PC-9 (cell line): ENCODE data around the gene NXNL1. TPM values are rescaled to one million over a fixed set of nuclear protein-coding genes. Genes with fewer than 3 reads are reported as not detected.

Source experiments
- BruUV-seq: library from RNA; stranded (reverse); fragments of 400-500 nt; replicated peaks from 2 replicates; lab custom pipeline; 2021; lab: Mats Ljungman, UMichigan
- CTCF ChIA-PET: fragments of 300-600 bp; sonication (Branson Sonifier 250); formaldehyde crosslinking; loops from one replicate; lab custom pipeline; 2022; ENCODE audit warnings: antibody characterized with exemption; lab: Charles Lee
- POLR2A ChIA-PET: fragments of 300-600 bp; sonication (Branson Sonifier 250); formaldehyde crosslinking; loops from one replicate; lab custom pipeline; 2022; ENCODE audit warnings: antibody characterized with exemption; ENCODE audit not compliant: unreplicated experiment; lab: Charles Lee
- DNase-seq, 2 experiments: peaks; one replicate each; pipeline versions ENCODE4 v3.0.0 to v3.0.0-alpha.2; 2015 to 2022; ENCODE audit warnings: mixed read lengths in 1 of 2
- H2AFZ ChIP-seq: fragments of 200-600 bp; sonication (generic); 2 replicates; pipeline ENCODE4 v1.8.1; 2017; ENCODE audit warnings: antibody characterized with exemption
- H3F3A ChIP-seq: fragments of 200-600 bp; sonication (generic); 2 replicates; pipeline ENCODE4 v1.8.1; 2017; ENCODE audit warnings: antibody characterized with exemption, mild to moderate bottlenecking, low read depth; ENCODE audit not compliant: insufficient read depth
- H3K27ac ChIP-seq: fragments of 200-600 bp; sonication (generic); 2 replicates; pipeline ENCODE4 v1.6.1; 2016; ENCODE audit warnings: mixed run types
- H3K27me3 ChIP-seq: fragments of 200-600 bp; sonication (generic); 2 replicates; pipeline ENCODE4 v1.6.1; 2016; ENCODE audit warnings: low read depth, mixed run types; ENCODE audit not compliant: insufficient read depth
- H3K36me3 ChIP-seq: fragments of 200-600 bp; sonication (generic); 2 replicates; pipeline ENCODE4 v1.6.1; 2016; ENCODE audit warnings: low read depth, mixed run types
- H3K4me1 ChIP-seq: fragments of 200-600 bp; sonication (generic); replicated peaks from 2 replicates; pipeline ENCODE4 v1.6.1; 2016; ENCODE audit warnings: mixed run types; ENCODE audit not compliant: insufficient read depth
- H3K4me2 ChIP-seq: fragments of 200-600 bp; sonication (generic); 2 replicates; pipeline ENCODE4 v1.6.1; 2017; ENCODE audit warnings: mixed run types
- H3K4me3 ChIP-seq: fragments of 200-600 bp; sonication (generic); 2 replicates; pipeline ENCODE4 v1.6.1; 2016; ENCODE audit warnings: mixed run types
- H3K79me2 ChIP-seq: fragments of 200-600 bp; sonication (generic); 2 replicates; pipeline ENCODE4 v1.6.1; 2017; ENCODE audit warnings: low read depth, mixed run types
- H3K9me2 ChIP-seq: fragments of 200-600 bp; sonication (generic); 2 replicates; pipeline ENCODE4 v1.8.1; 2017; ENCODE audit warnings: mild to moderate bottlenecking; ENCODE audit not compliant: insufficient read depth
- H3K9me3 ChIP-seq: fragments of 200-600 bp; sonication (generic); 2 replicates; pipeline ENCODE4 v1.8.1; 2016; ENCODE audit warnings: low read depth; ENCODE audit not compliant: insufficient read depth
- H4K20me1 ChIP-seq: fragments of 200-600 bp; sonication (generic); 2 replicates; pipeline ENCODE4 v1.8.1; 2017; ENCODE audit not compliant: insufficient read depth
- CTCF ChIP-seq: fragments of 200-600 bp; sonication (generic); conservative IDR thresholded peaks from 2 replicates; pipeline ENCODE4 v1.6.1; 2017; ENCODE audit warnings: mixed run types, antibody characterized with exemption, mild to moderate bottlenecking, moderate library complexity
- EZH2 ChIP-seq: fragments of 200-600 bp; sonication (generic); IDR thresholded peaks from 2 replicates; pipeline ENCODE4 v1.8.0; 2017; ENCODE audit warnings: antibody characterized with exemption, low read depth
- intact Hi-C: fragments of 100-400 bp; cut with micrococcal nuclease; formaldehyde crosslinking; loops from one replicate; pipeline ENCODE4 v1.10.0; 2022; ENCODE audit not compliant: unreplicated experiment
- total RNA-seq: library from RNA; stranded (reverse); gene quantifications from 2 replicates; pipeline ENCODE4 v1.2.3, GENCODE V29; 2021

The NXNL1 gene
- total RNA-seq, 1 experiment from 2014 or later = not detected

- Histone ChIP-seq H3K9me3 (no peaks in the 10 kb centered on the region), H3K4me1 (no peaks in the 10 kb centered on the region), H3K27me3 (no peaks in the 10 kb centered on the region), H2AFZ (no peak overlapping the region), H3K4me2 (no peak overlapping the region), H3F3A (no peaks in the 10 kb centered on the region; the same call in 1 of the 2 replicates), H3K27ac (no peak overlapping the region), H3K9me2 (no peaks in the 10 kb centered on the region), H3K79me2 (no peaks in the 10 kb centered on the region), H3K4me3 (no peak overlapping the region), H4K20me1 (no peaks in the 10 kb centered on the region), H3K36me3 (no peaks in the 10 kb centered on the region)
- BruUV-seq = no TSS peak
- intact Hi-C loops = no loop called here
- ChIA-PET CTCF (no interaction called here), POLR2A (no interaction called here)
- DNase-seq = no peak
- no peak for TF ChIP-seq EZH2
- no peak for TF ChIP-seq CTCF
These were observed 3.1 kb downstream of the NXNL1 start for GRCh38 chr19:17457616-17458015.

DNA sequence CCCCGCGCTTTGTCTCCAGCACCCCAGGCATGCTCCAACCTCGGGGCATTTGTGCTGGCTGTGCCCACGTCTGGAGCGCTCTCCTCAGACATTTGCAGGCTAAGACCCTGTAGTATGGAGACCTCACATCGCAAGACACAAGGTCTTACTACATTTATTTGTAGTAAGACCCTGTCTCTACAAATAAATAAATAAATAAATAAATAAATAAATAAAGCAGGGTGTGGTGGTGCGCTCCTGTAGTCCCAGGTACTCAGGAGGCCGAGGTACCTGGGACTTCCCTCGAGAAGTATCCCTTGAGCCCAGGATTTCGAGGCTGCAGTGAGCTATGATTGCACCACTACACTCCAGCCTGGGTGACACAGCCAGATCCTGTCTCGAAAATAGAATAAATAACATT lies 4.6 kb downstream of the NXNL1 start:
- Histone ChIP-seq H3K4me3 (no peak overlapping the region), H3K9me2 (no peaks in the 10 kb centered on the region), H3F3A (peaks cover 14% of the 10 kb centered on the region), H3K4me2 (no peak overlapping the region), H2AFZ (no peak overlapping the region), H3K79me2 (no peaks in the 10 kb centered on the region), H4K20me1 (no peaks in the 10 kb centered on the region), H3K27me3 (no peaks in the 10 kb centered on the region), H3K27ac (no peak overlapping the region), H3K4me1 (peaks cover 3% of the 10 kb centered on the region), H3K9me3 (no peaks in the 10 kb centered on the region), H3K36me3 (no peaks in the 10 kb centered on the region)
- no peak for DNase-seq
- intact Hi-C loops = no loop called here
- ChIA-PET CTCF (no interaction called here), POLR2A (no interaction called here)
- no TSS peak for BruUV-seq
- no peak for TF ChIP-seq CTCF
- TF ChIP-seq EZH2 = no peak

DNA sequence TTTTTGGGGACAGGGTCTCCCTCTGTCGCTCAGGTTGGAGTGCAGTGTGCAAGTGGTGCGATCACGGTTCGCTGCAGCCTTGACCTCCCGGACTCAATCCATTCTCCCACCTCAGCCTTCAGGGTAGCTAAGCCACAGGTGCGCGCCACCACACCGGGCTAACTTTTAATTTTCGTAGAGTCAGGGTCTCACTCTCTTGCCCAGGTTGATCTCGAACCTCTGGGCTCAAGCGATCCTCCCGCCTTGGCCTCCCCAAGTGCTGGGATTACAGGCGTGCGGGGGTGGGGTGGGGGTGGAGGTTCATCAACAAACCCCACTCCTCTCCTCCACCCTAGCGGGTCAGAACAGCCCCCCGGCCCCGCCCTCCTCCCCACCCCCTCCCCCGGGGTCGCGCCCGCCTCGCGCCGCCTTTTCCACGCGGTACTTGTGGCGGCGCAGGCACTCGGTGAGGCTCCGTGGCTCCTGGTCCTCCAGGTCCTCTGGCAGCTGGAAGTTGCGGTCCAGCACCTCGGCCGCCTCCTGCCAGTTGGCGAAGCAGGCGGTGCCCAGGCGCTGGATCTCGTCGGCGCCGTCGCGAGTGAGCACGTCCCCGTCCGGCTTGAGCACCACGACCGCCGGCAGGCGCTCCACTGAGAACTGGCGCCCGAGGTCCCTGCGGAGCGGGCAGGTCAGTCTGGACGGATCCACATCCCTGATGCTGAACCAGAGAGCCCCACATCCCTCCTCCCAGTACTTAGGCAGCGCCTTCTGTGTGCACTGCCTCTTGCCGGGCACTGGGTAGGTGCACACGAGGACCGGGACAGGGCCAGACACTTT lies 5.2 kb downstream of the NXNL1 start:
- DNase-seq = no peak
- Histone ChIP-seq H3K27ac (no peak overlapping the region), H2AFZ (no peak overlapping the region), H3K4me3 (no peak overlapping the region), H3K36me3 (no peaks in the 10 kb centered on the region), H4K20me1 (no peaks in the 10 kb centered on the region), H3K4me2 (no peak overlapping the region), H3F3A (peaks cover 20% of the 10 kb centered on the region), H3K79me2 (no peaks in the 10 kb centered on the region), H3K27me3 (no peaks in the 10 kb centered on the region), H3K9me3 (no peaks in the 10 kb centered on the region), H3K9me2 (no peaks in the 10 kb centered on the region), H3K4me1 (peaks cover 10% of the 10 kb centered on the region)
- BruUV-seq = no TSS peak
- CTCF ChIA-PET = interaction anchor here (0.6 kb wide), 1 partner anchor 123 kb away, joined by 3 read pairs; no protein-coding TSS in a partner anchor
- intact Hi-C loops = no loop called here
- no peak for TF ChIP-seq EZH2
- TF ChIP-seq CTCF = no peak
- POLR2A ChIA-PET = no interaction called here
